Ovary (tissue), 3 donors: ENCODE measurements around the gene HS3ST4.

Source experiments
- CTCF ChIP-seq, 3 donors: fragments of 450-650 bp in 2 of 3; fragments of 200-600 bp in 1 of 3; IDR thresholded peaks; one replicate each; pipeline versions ENCODE4 v1.5.1 to v1.8.0; 2016 to 2022; ENCODE audit warnings: antibody characterized with exemption in 3 of 3, mild to moderate bottlenecking in 1 of 3
- EP300 ChIP-seq: sonication (generic); formaldehyde crosslinking; IDR thresholded peaks from one replicate; pipeline ENCODE4 v1.6.1; 2017; ENCODE audit warnings: antibody characterized with exemption
- POLR2A ChIP-seq: fragments of 450-650 bp; IDR thresholded peaks from one replicate; pipeline ENCODE4 v1.6.1; 2017; ENCODE audit warnings: antibody characterized with exemption, mild to moderate bottlenecking, moderate library complexity
- donor health status: DM: no; HTN: no; CAD: no.

DNA sequence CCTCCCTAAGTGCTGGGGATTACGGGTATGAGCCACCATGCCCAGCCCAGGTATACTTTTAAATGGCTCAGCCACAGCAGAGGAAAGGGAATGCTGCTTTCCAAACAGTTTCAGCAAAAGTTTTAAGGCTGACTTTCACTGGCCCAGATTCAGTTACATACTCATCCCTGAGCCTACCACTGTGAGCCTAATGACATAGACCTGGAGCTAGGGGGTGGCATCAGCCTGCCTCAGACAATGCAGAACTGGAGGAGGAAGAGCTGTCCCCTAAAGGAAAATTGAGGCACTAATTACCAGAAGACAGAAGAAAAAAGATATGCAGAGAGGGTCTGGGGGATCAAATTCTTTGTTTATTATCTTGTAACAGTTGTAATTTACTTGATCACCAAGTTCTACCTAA is 43.9 kb downstream of the HS3ST4 start:
- TF ChIP-seq CTCF (IDR thresholded peaks at IDR 0.05), result no peak
- no peak for TF ChIP-seq EP300
- TF ChIP-seq POLR2A, result no peak
